CD4-positive, alpha-beta T cell (primary cell): ENCODE results near the gene CALML5. TPM values are rescaled to one million over a fixed set of nuclear protein-coding genes. Genes with fewer than 3 reads are reported as not detected.

Experiments used
- ATAC-seq: fragments of 200-7000 bp; cut with Tn5 transposase; one replicate; pipeline ENCODE4 v1.10.0; 2022; ENCODE audit warnings: mild to moderate bottlenecking; ENCODE audit not compliant: poor library complexity
- CTCF ChIA-PET: fragments of 350-600 bp; sonication (Branson Sonifier 250); formaldehyde crosslinking; loops from one replicate; lab custom pipeline; 2021; ENCODE audit warnings: antibody characterized with exemption, inconsistent platforms; lab: Charles Lee
- POLR2A ChIA-PET: fragments of 350-600 bp; sonication (Branson Sonifier 250); formaldehyde crosslinking; loops from one replicate; lab custom pipeline; 2021; ENCODE audit warnings: antibody characterized with exemption, inconsistent platforms; lab: Charles Lee
- DNase-seq, 14 experiments: peaks; one replicate each; pipeline ENCODE4 v3.0.0-alpha.2; 2013 to 2020; ENCODE audit warnings: mixed read lengths in 2 of 14
- H3K27ac ChIP-seq, 2 donors: one replicate each; pipeline versions ENCODE4 v1.5.1 to v1.7.0; 2013; ENCODE audit warnings: low read length in 2 of 2, low read depth in 1 of 2, mild to moderate bottlenecking in 1 of 2
- H3K27me3 ChIP-seq, 2 experiments: 1 replicate in 1 of 2; 2 replicates in 1 of 2; pipeline versions ENCODE4 v1.6.1 to v1.7.0; 2013; ENCODE audit warnings: low read length in 2 of 2, control low read depth in 1 of 2, mild to moderate bottlenecking in 1 of 2, moderate library complexity in 1 of 2; ENCODE audit not compliant: insufficient read depth in 2 of 2, control insufficient read depth in 1 of 2
- H3K36me3 ChIP-seq: one replicate; pipeline ENCODE4 v1.6.1; 2013; ENCODE audit warnings: low read length, control low read depth; ENCODE audit not compliant: insufficient read depth
- H3K4me1 ChIP-seq: one replicate; pipeline ENCODE4 v1.6.1; 2013; ENCODE audit warnings: low read length, control low read depth; ENCODE audit not compliant: insufficient read depth
- H3K4me3 ChIP-seq: one replicate; pipeline ENCODE4 v1.5.1; 2013; ENCODE audit warnings: mild to moderate bottlenecking, low read length, moderate library complexity
- H3K9me3 ChIP-seq, 2 experiments: 1 replicate in 1 of 2; 2 replicates in 1 of 2; pipeline versions ENCODE4 v1.6.1 to v1.7.0; 2013; ENCODE audit warnings: low read length in 2 of 2, mild to moderate bottlenecking in 2 of 2, control low read depth in 1 of 2, moderate library complexity in 1 of 2; ENCODE audit not compliant: control insufficient read depth in 1 of 2, insufficient read depth in 1 of 2
- H3K27ac Mint-ChIP-seq: one replicate; pipeline ENCODE4 v1.8.0; 2020; ENCODE audit warnings: mixed read lengths
- H3K27me3 Mint-ChIP-seq: one replicate; pipeline ENCODE4 v1.8.0; 2021; ENCODE audit warnings: mixed read lengths
- H3K36me3 Mint-ChIP-seq: one replicate; pipeline ENCODE4 v1.8.0; 2021; ENCODE audit warnings: low read depth, mixed read lengths
- H3K4me1 Mint-ChIP-seq: one replicate; pipeline ENCODE4 v1.8.0; 2021; ENCODE audit warnings: low read depth, mixed read lengths
- H3K4me3 Mint-ChIP-seq: one replicate; pipeline ENCODE4 v1.8.0; 2020; ENCODE audit warnings: mild to moderate bottlenecking, mixed read lengths
- H3K9me3 Mint-ChIP-seq: one replicate; pipeline ENCODE4 v1.8.0; 2020; ENCODE audit warnings: mixed read lengths
- CTCF ChIP-seq: fragments of 200-600 bp; IDR thresholded peaks from one replicate; pipeline ENCODE4 v1.8.0; 2022; ENCODE audit warnings: antibody characterized with exemption, mild to moderate bottlenecking
- intact Hi-C, 2 experiments: fragments of 100-400 bp; cut with DNase I in 1 of 2; cut with micrococcal nuclease in 1 of 2; formaldehyde crosslinking; loops; one replicate each; pipeline versions ENCODE4 v1.15.1 to v1.9.0; 2023 to 2025; cut with DNase I, micrococcal nuclease
- total RNA-seq, 174 experiments: library from RNA in 2 of 174; stranded (reverse) in 2 of 174; gene quantifications; one replicate each; pipeline ENCODE4 v1.2.3 and lab custom pipeline; 2021 to 2026

CALML5 gene
- total RNA-seq, 2 experiments from 2014 or later: not detected

GRCh38 chr10:5457741-5458140 is 41.6 kb downstream of the CALML5 start:
- H3K4me3 ChIP-seq: no peak overlapping the region
- no peak for TF ChIP-seq CTCF
- peak overlapping the region; percentile 0 for H3K4me3 Mint-ChIP-seq
- intact Hi-C loops: no loop called here
- H3K9me3 ChIP-seq: no peaks in the 10 kb centered on the region
- H3K4me1 Mint-ChIP-seq: peaks cover 12% of the 10 kb centered on the region
- peaks cover 29% of the 10 kb centered on the region for H3K36me3 ChIP-seq
- H3K27me3 Mint-ChIP-seq: no peaks in the 10 kb centered on the region
- peaks cover 55% of the 10 kb centered on the region for H3K36me3 Mint-ChIP-seq
- H3K27ac ChIP-seq: no peak overlapping the region
- no peaks in the 10 kb centered on the region for H3K27me3 ChIP-seq
- no peaks in the 10 kb centered on the region for H3K9me3 Mint-ChIP-seq
- no peaks in the 10 kb centered on the region for H3K4me1 ChIP-seq
- H3K27ac Mint-ChIP-seq: peak overlapping the region; percentile 66
- POLR2A ChIA-PET: interaction anchor here (0.7 kb wide), 1 partner anchor 11 kb away, joined by 3 read pairs; no protein-coding TSS in a partner anchor
- ATAC-seq (peak; percentile 97), DNase-seq (peak in 3 of 14 experiments; percentile 48 to 61 (median 54))
- CTCF ChIA-PET: no interaction called here

GRCh38 chr10:5456563-5456962 is 42.8 kb downstream of the CALML5 start:
- Histone ChIP-seq H3K4me3 (no peak overlapping the region), H3K4me1 (no peaks in the 10 kb centered on the region), H3K27ac (no peak overlapping the region), H3K27me3 (no peaks in the 10 kb centered on the region), H3K36me3 (peaks cover 31% of the 10 kb centered on the region), H3K9me3 (no peaks in the 10 kb centered on the region)
- TF ChIP-seq CTCF: no peak
- Mint-ChIP-seq H3K4me1 (peaks cover 12% of the 10 kb centered on the region), H3K27ac (no peak overlapping the region), H3K4me3 (peak overlapping the region; percentile 28), H3K27me3 (no peaks in the 10 kb centered on the region), H3K9me3 (no peaks in the 10 kb centered on the region), H3K36me3 (peaks cover 67% of the 10 kb centered on the region)
- ChIA-PET CTCF (no interaction called here), POLR2A (interaction anchor here (0.7 to 1.4 kb wide), 3 partner anchors 9 to 261 kb away, joined by 3 to 6 read pairs (median 5); no protein-coding TSS in a partner anchor)
- intact Hi-C loops: no loop called here
- DNase-seq: no peak
- no peak for ATAC-seq

- Histone ChIP-seq H3K9me3 (no peaks in the 10 kb centered on the region), H3K36me3 (peaks cover 28% of the 10 kb centered on the region), H3K4me1 (no peaks in the 10 kb centered on the region), H3K27ac (no peak overlapping the region), H3K27me3 (no peaks in the 10 kb centered on the region), H3K4me3 (no peak overlapping the region)
- DNase-seq (no peak), ATAC-seq (no peak)
- Mint-ChIP-seq H3K27me3 (no peaks in the 10 kb centered on the region), H3K9me3 (no peaks in the 10 kb centered on the region), H3K4me3 (no peak overlapping the region), H3K36me3 (peaks cover 63% of the 10 kb centered on the region), H3K27ac (no peak overlapping the region), H3K4me1 (peaks cover 17% of the 10 kb centered on the region)
- ChIA-PET POLR2A (interaction anchor here (1.2 to 1.3 kb wide), 2 partner anchors 10 to 437 kb away, joined by 3 read pairs; partner anchors contain the start of gene FBH1), CTCF (no interaction called here)
- intact Hi-C loops: no loop called here
- no peak for TF ChIP-seq CTCF
Observed at GRCh38 chr10:5453749-5454489, 45.5 kb downstream of the CALML5 start.
